ENCODE data around the gene TBC1D2. TPM values are rescaled to one million over a fixed set of nuclear protein-coding genes. Genes with fewer than 3 reads are reported as not detected.
A peak's percentile ranks its signal among the peaks of the same experiment; 100 is the strongest.

Gene TBC1D2
- total RNA-seq, 1 experiment from 2014 or later: 11.1 TPM

DNA sequence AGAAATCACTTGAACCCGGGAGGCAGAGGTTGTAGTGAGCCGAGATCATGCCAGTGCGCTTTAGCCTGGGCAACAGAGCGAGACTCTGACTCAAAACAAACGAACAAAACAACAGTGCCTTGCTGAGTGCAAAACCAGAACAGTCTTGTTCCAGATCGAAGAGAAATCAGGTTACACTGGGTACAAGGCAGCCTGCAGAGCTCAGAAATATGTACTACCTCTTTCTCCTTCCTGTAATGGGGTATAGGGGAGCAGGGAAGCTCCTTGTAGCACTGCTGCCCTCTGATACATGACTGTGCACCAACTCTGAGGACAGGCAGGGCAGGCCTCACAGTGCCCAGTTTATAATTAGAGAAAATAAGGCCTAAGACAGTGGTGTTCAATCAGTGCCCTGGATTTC is 24.7 kb downstream of the TBC1D2 start:
- DNase-seq (ENCODE audit: low spot score): no peak
- ChIA-PET CTCF (interaction anchor here (0.6 kb wide), 1 partner anchor 11 kb away, joined by 4 read pairs; no protein-coding TSS in a partner anchor), POLR2A (interaction anchor here (0.6 kb wide), 1 partner anchor 13 kb away, joined by 3 read pairs; no protein-coding TSS in a partner anchor)
- H3K36me3 Mint-ChIP-seq: peaks cover 49% of the 10 kb centered on the region
- ATAC-seq: no peak
- H3K9me3 Mint-ChIP-seq: no peaks in the 10 kb centered on the region
- H3K4me1 Mint-ChIP-seq: 0 out of 2 replicates have a peak, but pooled peaks cover 3% of the 10 kb centered on the region
- no peaks in the 10 kb centered on the region for H3K27me3 Mint-ChIP-seq (ENCODE audit: low read depth)
- TF ChIP-seq SMAD4 (CRISPR knock-in tag; IDR thresholded peaks at IDR 0.05): no peak
- TF ChIP-seq TCF7 (CRISPR knock-in tag; IDR thresholded peaks at IDR 0.05; ENCODE audit: low read depth): no peak
- TF ChIP-seq, protein P1, sequence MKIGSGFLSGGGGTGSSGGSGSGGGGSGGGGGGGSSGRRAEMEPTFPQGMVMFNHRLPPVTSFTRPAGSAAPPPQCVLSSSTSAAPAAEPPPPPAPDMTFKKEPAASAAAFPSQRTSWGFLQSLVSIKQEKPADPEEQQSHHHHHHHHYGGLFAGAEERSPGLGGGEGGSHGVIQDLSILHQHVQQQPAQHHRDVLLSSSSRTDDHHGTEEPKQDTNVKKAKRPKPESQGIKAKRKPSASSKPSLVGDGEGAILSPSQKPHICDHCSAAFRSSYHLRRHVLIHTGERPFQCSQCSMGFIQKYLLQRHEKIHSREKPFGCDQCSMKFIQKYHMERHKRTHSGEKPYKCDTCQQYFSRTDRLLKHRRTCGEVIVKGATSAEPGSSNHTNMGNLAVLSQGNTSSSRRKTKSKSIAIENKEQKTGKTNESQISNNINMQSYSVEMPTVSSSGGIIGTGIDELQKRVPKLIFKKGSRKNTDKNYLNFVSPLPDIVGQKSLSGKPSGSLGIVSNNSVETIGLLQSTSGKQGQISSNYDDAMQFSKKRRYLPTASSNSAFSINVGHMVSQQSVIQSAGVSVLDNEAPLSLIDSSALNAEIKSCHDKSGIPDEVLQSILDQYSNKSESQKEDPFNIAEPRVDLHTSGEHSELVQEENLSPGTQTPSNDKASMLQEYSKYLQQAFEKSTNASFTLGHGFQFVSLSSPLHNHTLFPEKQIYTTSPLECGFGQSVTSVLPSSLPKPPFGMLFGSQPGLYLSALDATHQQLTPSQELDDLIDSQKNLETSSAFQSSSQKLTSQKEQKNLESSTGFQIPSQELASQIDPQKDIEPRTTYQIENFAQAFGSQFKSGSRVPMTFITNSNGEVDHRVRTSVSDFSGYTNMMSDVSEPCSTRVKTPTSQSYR (CRISPR knock-in tag; IDR thresholded peaks at IDR 0.05): no peak
- TF ChIP-seq, protein P2, sequence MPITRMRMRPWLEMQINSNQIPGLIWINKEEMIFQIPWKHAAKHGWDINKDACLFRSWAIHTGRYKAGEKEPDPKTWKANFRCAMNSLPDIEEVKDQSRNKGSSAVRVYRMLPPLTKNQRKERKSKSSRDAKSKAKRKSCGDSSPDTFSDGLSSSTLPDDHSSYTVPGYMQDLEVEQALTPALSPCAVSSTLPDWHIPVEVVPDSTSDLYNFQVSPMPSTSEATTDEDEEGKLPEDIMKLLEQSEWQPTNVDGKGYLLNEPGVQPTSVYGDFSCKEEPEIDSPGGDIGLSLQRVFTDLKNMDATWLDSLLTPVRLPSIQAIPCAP (CRISPR knock-in tag; IDR thresholded peaks at IDR 0.05): no peak
- no peak for TF ChIP-seq ZNF396 (CRISPR knock-in tag; IDR thresholded peaks at IDR 0.05; ENCODE audit: borderline replicate concordance)
- no peak for TF ChIP-seq CREB1 (CRISPR knock-in tag; IDR thresholded peaks at IDR 0.05)
- TF ChIP-seq, protein P3, sequence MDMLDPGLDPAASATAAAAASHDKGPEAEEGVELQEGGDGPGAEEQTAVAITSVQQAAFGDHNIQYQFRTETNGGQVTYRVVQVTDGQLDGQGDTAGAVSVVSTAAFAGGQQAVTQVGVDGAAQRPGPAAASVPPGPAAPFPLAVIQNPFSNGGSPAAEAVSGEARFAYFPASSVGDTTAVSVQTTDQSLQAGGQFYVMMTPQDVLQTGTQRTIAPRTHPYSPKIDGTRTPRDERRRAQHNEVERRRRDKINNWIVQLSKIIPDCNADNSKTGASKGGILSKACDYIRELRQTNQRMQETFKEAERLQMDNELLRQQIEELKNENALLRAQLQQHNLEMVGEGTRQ (CRISPR knock-in tag; IDR thresholded peaks at IDR 0.05): no peak
- no peak for TF ChIP-seq ZNF317 (CRISPR knock-in tag; IDR thresholded peaks at IDR 0.05; ENCODE audit: borderline replicate concordance, low read depth)
- no peak for TF ChIP-seq SMAD3 (CRISPR knock-in tag; IDR thresholded peaks at IDR 0.05; ENCODE audit: borderline replicate concordance)
- TF ChIP-seq, protein P4, sequence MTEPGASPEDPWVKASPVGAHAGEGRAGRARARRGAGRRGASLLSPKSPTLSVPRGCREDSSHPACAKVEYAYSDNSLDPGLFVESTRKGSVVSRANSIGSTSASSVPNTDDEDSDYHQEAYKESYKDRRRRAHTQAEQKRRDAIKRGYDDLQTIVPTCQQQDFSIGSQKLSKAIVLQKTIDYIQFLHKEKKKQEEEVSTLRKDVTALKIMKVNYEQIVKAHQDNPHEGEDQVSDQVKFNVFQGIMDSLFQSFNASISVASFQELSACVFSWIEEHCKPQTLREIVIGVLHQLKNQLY (CRISPR knock-in tag; IDR thresholded peaks at IDR 0.05): no peak
- no peak for TF ChIP-seq NR1H2 (CRISPR knock-in tag; IDR thresholded peaks at IDR 0.05)
- TF ChIP-seq MXD4 (CRISPR knock-in tag; IDR thresholded peaks at IDR 0.05; ENCODE audit: borderline replicate concordance): no peak
- no peak for TF ChIP-seq FOXJ3 (CRISPR knock-in tag; IDR thresholded peaks at IDR 0.05; ENCODE audit: borderline replicate concordance)
- TF ChIP-seq, protein P5, sequence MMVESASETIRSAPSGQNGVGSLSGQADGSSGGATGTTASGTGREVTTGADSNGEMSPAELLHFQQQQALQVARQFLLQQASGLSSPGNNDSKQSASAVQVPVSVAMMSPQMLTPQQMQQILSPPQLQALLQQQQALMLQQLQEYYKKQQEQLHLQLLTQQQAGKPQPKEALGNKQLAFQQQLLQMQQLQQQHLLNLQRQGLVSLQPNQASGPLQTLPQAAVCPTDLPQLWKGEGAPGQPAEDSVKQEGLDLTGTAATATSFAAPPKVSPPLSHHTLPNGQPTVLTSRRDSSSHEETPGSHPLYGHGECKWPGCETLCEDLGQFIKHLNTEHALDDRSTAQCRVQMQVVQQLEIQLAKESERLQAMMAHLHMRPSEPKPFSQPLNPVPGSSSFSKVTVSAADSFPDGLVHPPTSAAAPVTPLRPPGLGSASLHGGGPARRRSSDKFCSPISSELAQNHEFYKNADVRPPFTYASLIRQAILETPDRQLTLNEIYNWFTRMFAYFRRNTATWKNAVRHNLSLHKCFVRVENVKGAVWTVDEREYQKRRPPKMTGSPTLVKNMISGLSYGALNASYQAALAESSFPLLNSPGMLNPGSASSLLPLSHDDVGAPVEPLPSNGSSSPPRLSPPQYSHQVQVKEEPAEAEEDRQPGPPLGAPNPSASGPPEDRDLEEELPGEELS (CRISPR knock-in tag; IDR thresholded peaks at IDR 0.05): no peak
- TF ChIP-seq NR2C2 (CRISPR knock-in tag; IDR thresholded peaks at IDR 0.05): no peak
- TF ChIP-seq ATF1 (CRISPR knock-in tag; IDR thresholded peaks at IDR 0.05): no peak
- TF ChIP-seq CREM (CRISPR knock-in tag; IDR thresholded peaks at IDR 0.05): no peak
- TF ChIP-seq CBFB (CRISPR knock-in tag; IDR thresholded peaks at IDR 0.05; ENCODE audit: low read depth): no peak
- H3K4me3 Mint-ChIP-seq: no peak overlapping the region
- H3K27ac Mint-ChIP-seq: peak overlapping the region; percentile 58; the same call in 1 of the 2 replicates

DNA sequence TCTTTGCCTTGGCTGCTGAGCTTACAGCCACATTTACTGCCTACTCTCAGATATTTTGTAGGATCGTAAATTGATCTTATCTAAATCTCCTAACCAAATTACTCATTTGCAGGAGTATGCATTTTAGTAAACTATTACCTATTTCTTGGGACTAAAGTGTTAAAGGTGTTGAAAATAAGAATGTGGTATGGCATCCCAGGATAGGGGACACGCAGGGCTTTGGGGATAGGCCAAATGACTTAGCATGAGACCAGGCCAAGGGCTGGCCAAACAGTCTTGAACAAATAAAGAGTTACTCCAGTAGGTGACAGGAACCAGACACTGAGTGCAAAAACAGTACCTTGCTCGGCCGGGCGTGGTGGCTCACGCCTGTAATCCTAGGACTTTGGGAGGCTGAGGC is 25.1 kb downstream of the TBC1D2 start:
- peaks cover 50% of the 10 kb centered on the region for H3K36me3 Mint-ChIP-seq
- H3K4me3 Mint-ChIP-seq: no peak overlapping the region
- no peak for TF ChIP-seq RORB (CRISPR knock-in tag; IDR thresholded peaks at IDR 0.05)
- TF ChIP-seq, protein P6, sequence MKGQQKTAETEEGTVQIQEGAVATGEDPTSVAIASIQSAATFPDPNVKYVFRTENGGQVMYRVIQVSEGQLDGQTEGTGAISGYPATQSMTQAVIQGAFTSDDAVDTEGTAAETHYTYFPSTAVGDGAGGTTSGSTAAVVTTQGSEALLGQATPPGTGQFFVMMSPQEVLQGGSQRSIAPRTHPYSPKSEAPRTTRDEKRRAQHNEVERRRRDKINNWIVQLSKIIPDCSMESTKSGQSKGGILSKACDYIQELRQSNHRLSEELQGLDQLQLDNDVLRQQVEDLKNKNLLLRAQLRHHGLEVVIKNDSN (CRISPR knock-in tag; IDR thresholded peaks at IDR 0.05): no peak
- TF ChIP-seq, protein P7, sequence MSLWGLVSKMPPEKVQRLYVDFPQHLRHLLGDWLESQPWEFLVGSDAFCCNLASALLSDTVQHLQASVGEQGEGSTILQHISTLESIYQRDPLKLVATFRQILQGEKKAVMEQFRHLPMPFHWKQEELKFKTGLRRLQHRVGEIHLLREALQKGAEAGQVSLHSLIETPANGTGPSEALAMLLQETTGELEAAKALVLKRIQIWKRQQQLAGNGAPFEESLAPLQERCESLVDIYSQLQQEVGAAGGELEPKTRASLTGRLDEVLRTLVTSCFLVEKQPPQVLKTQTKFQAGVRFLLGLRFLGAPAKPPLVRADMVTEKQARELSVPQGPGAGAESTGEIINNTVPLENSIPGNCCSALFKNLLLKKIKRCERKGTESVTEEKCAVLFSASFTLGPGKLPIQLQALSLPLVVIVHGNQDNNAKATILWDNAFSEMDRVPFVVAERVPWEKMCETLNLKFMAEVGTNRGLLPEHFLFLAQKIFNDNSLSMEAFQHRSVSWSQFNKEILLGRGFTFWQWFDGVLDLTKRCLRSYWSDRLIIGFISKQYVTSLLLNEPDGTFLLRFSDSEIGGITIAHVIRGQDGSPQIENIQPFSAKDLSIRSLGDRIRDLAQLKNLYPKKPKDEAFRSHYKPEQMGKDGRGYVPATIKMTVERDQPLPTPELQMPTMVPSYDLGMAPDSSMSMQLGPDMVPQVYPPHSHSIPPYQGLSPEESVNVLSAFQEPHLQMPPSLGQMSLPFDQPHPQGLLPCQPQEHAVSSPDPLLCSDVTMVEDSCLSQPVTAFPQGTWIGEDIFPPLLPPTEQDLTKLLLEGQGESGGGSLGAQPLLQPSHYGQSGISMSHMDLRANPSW (CRISPR knock-in tag; conservative IDR thresholded peaks at IDR 0.05; ENCODE audit: low read depth): no peak
- TF ChIP-seq, protein P8, sequence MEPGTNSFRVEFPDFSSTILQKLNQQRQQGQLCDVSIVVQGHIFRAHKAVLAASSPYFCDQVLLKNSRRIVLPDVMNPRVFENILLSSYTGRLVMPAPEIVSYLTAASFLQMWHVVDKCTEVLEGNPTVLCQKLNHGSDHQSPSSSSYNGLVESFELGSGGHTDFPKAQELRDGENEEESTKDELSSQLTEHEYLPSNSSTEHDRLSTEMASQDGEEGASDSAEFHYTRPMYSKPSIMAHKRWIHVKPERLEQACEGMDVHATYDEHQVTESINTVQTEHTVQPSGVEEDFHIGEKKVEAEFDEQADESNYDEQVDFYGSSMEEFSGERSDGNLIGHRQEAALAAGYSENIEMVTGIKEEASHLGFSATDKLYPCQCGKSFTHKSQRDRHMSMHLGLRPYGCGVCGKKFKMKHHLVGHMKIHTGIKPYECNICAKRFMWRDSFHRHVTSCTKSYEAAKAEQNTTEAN (CRISPR knock-in tag; IDR thresholded peaks at IDR 0.05): no peak
- 0 out of 2 replicates have a peak, but pooled peaks cover 3% of the 10 kb centered on the region for H3K4me1 Mint-ChIP-seq
- H3K9me3 Mint-ChIP-seq: no peaks in the 10 kb centered on the region
- H3K27me3 Mint-ChIP-seq (ENCODE audit: low read depth): no peaks in the 10 kb centered on the region
- CTCF ChIA-PET: interaction anchor here (0.6 to 1.4 kb wide), 2 partner anchors 9 to 11 kb away, joined by 4 read pairs; no protein-coding TSS in a partner anchor
- H3K27ac Mint-ChIP-seq: no peak overlapping the region; the same call in 1 of the 2 replicates
- DNase-seq (ENCODE audit: low spot score) (no peak), ATAC-seq (no peak)
- POLR2A ChIA-PET: interaction anchor here (0.6 kb wide), 1 partner anchor 14 kb away, joined by 3 read pairs; no protein-coding TSS in a partner anchor

Data from WTC11 (cell line).